ENCODE measurements around the gene KCNH6.

- TF ChIP-seq GATA3 (IDR thresholded peaks at IDR 0.05; ENCODE audit: low read depth, low read length) (no peak), GATA2 (IDR thresholded peaks at IDR 0.05; ENCODE audit: low read depth, low read length) (no peak)
Measured at GRCh38 chr17:63494300-63494928, 28.7 kb upstream of the KCNH6 start.
